HG02852 (cell line): ENCODE results near the gene C14orf180.

Experiments
- ATAC-seq: cut with Tn5 transposase; IDR thresholded peaks from one replicate; pipeline ENCODE4 v1.9.1; 2021; ENCODE audit warnings: mild to moderate bottlenecking, moderate library complexity; ENCODE audit not compliant: unreplicated experiment

Gene C14orf180

DNA sequence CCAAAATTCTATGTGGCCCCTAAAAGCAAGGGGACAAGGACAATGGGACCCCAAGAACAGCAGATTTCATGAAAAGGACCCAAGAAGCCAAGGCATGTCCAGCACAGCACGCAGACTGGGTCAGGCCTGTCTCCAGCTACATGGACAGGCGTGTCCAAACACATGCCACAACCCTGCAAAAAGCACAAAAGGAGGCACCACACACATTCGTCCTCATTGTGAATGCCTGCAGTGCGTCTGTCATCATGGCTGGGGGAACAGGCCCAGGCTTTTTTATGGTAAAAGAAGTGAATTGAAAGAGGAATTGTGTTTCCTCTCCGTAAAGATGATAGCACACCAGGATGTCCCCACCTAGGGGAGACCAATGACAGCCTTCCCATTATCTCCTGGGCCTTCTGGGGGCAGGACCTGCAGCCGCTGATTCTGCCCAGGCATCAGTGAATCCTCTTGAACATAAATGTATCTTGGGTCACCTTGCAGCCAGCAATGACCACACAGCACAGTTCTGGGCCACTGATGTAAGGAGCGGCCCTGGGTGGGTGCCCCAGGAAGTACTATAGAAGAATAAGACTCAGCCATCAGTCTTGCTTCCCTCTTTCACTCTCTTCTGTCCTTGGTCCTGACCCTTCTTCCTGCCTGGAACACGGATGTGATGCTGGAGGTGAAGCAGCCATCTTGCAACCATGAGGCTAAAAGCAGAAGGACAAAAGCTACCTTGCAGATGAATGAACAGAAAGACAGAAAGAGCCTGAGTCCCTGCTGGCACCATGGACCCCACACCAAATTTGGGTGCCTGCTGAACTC is 29.8 kb upstream of the C14orf180 start:
- ATAC-seq: no peak

DNA sequence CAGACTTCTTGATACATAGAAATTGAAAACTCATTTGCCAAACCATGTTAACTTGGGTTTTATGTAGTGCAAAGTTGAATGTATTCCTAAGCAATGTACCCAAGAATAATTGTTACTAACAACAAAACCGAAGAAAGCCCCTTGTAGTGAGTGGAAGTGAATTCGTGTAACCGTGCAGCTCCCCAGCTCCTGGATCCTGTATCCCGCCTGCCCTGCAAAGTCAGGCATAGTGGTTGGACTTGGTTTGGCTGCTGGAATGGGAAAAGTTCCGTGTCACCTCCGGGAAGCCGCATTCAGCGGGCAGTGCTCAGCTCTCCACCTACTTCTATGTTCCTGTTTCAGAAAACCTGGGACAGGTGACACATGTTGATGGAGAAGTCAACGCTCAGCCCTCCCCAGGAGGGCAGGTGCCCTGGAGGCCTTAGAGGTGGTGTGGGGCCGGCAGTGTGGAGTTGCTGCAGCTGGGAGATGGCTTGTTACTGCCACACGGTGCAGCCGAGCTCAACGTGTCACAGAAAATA is 29.2 kb upstream of the C14orf180 start:
- no peak for ATAC-seq

DNA sequence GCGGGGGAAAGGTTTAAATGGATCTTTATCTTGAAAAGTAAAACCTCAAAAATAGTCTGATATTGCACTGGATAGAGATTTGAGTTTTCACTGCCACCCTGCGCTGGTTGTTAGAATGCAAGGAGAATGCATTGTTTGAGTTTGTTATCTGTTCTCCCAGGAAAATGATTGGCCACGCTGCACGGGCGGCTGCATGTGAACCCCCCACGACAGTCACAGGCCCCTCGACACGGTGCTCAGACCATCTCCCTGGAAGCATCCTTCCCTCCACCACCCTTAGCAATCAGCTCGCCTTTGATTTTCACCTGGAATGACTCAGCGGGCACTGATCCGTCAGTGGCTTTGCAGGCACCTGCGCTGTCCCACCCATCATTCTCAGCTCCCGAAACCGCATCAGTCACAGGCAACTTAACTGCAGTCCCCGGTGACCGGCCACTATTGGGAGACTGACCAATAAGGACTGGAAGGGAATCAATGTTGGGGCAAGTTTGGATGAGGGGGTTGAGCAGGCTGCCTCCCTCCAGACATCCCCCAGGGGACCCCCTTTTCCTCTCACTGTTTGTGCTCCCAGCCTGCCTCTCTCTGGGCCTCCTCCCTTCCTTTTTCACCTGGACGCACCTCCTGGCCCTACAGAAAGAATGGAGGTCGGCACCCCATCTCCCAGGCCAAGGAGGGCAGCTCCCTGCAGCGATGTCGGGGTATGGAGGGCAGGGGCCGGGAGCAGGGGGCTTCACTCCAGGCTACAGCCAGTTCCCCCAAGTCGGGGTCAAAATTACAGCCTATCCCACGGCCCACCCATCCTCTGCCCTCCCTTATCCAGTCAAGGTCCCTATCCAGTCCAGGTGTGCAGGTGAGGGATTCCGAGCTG is 28.5 kb upstream of the C14orf180 start:
- ATAC-seq: no peak

DNA sequence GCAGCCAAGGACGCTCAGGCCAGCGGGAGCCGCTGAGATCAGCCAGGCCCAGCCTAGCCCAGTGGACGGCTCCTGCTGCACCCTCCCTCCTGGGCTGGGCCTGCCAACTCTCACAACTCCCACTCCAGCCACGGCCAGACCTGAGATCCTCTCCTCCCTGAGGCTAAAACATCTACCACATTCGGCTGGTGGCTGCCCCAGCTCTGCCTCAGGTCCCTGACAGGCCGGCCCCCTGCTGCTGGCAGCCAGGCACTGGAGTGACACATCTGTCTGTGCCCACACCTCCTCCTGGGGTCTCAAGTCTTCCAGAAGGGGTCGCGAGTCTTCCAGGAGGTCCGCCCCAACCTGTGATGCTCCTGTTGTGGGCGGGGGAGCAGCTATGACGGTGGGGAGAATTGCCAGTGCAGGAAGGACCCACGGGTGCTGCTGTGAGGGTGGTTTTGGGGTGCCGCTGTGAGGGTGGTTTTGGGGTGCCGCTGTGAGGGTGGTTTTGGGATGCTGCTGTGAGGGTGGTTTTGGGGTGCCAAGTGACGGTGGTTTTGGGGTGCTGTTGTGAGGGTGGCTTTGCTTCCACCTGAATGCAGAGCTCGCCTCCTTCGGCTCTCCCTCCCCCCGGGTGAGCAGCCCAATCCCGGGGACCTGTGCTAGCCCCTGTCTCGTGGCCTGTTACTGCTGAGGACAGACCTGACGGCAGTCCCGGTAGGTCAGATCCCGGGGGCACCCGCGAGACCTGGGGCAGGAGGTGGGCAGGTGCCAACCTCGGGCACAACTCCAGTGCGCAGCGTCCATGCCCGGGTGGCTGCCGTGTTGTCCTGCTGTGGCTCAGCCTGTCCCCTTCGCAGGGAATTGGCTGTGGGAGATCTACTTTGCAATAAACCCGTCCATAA is 27.5 kb upstream of the C14orf180 start:
- no peak for ATAC-seq

DNA sequence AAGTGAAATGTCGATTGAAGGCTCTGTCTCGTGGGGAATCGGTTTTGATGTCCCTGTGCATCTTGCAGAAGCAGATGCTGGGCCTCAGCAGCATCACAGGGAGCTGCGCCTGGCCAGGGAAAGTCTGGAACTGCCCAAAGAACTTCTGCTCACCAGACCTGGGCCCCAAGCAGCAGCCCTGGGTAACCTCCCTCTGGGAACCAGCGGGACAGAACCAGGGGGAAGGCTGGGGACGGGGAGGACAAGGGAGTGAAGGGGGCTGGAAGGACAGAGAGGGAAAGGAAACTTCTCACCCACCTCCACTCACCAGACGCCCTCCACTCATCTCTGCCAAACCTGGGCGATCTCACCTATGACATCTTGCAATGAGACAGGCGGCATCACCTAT is 26.8 kb upstream of the C14orf180 start:
- no peak for ATAC-seq

DNA sequence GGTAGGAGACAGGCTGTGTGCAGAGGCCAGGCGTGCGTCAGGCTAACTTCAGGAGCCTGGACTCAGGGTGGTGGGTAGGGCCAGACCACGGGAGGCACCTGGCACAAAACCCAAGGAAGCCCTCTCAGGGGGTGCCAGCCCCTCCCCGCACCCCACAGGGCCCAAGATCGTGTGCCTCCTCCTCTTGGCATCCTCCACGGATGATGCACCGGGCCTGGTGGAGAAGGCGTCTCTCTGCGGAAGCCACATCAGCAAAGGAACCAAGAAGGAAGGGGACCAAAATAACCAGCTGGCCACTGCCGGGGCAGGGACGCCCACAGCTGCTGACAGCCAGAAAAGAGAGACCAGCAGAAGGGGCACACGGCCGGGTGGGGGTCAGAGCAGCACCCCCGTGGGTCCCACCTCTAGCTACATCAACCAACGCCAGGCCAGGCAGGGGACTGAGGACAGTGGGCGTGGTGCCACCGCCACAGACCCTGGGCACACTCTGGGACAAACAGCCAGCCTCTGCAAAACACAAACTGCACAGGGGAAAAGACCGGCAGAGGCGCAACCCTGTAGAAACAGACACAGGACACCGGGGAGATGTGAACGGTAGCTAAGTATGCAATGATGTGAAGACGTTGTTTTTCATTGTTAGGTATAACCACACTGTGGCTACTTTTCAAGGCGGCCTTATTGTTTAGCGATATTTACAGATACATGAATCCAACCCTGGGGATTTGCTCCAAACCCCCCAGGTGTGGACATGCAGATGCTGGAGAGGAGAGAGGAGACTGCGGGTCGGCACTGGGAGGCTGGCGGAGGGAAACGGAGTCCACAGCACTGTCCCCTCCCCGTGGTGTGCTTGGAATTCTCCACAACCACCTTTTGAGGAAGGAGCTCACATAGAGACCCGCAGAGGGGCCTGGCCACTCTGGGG is 26.1 kb upstream of the C14orf180 start:
- no peak for ATAC-seq

DNA sequence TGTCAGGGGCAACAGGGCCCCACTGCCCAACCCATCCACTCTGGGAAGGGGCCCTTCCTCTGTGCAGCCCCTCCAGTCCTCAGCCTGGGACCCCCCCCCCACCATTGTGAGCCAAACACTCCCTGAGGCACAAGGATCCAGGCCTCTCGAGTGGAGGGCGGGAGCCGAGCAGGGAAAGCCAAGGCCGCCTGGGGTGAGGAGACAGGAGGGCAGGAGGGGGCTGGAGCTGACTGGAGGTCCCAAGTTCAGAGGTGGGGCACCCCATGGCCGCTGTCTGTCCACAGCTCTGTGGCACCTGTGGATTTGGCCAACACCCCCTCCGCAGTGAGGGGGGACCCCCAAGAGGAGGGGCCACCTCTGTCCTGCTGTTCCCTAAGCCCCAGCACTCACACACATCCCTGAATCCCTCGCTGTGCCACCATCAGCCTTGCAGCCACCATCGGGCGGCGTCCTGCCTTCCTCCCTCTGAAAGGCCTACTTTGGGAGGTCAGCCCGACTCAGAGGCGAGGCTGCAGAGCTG is 25.4 kb upstream of the C14orf180 start:
- no peak for ATAC-seq

DNA sequence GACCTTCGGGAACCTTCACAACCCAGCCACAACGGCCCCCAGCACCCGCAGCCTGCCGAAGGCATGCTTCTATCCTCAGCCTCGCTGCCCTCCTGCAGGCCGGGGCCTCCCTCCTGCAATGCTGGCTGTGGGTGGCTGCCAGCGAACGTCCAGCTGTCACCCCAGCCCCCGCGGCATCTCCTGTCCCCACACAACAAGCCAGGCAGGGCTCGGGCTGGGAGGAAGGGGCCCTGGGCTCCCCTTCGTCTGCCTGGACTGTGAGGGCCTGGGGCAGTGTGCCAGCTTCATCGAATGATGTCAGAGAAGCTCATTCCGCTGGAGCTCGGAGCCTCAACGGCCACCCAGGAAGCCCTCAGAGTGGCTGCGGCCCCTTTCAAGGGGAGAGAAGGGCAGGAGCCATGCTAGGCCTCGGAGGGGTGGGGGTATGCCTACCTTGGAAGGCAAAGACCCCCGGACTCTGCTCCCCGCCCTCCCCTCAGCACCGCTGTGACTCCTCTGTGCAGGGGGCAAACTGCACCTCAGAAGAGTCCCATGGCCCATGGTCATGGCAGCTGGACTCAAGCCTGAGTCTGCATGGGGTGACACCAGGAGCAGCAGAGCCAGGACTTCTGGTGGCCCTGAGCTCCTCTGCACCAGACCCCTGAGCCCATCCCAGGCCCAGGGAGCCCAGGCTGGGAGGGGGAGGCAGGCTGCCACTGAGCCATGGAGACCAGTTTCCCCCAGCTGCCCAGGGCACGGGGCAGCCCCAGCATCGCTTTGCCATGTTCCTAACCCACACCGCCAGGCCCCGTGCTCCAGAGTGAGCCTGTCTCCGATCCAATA is 24.7 kb upstream of the C14orf180 start:
- ATAC-seq: no peak

DNA sequence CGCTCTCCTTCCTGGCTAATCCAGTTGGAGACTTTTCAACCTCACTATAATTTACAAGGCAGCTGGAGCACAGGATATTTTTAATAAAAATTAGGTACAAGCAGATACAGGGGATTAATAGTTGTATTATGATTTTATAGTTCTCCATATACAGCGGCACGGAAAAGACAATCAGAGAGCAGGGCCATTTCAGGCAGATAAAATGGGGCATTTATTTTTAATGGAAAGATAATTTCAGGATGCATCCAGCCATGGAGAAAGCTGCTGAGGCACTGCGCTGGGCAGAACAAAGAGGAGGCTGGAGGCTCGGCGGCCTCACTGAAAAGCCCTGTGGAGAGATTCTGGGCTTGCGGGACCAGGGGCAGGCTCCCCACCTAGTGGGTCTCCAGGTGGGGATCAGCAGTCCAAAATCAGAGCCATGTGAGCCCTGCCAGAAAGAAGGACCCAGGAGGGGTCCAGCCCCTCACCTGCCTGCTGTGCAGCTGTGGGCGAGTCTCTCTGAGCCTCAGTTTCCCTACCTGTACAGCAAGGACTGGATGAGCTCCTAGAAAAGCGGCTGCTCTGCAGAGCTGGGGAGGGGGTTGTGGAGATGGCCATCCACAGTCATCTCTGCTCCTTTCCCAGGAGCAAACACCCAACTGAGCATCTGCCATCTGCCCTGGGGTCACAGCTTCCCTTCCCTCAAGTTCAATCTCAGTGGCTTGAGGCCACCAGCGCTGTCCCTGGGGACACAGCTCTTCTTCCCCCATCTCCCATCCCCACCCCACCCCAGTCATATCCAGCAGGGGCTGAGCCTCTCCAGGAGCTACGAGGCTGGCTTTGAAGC is 23.9 kb upstream of the C14orf180 start:
- ATAC-seq: no peak

DNA sequence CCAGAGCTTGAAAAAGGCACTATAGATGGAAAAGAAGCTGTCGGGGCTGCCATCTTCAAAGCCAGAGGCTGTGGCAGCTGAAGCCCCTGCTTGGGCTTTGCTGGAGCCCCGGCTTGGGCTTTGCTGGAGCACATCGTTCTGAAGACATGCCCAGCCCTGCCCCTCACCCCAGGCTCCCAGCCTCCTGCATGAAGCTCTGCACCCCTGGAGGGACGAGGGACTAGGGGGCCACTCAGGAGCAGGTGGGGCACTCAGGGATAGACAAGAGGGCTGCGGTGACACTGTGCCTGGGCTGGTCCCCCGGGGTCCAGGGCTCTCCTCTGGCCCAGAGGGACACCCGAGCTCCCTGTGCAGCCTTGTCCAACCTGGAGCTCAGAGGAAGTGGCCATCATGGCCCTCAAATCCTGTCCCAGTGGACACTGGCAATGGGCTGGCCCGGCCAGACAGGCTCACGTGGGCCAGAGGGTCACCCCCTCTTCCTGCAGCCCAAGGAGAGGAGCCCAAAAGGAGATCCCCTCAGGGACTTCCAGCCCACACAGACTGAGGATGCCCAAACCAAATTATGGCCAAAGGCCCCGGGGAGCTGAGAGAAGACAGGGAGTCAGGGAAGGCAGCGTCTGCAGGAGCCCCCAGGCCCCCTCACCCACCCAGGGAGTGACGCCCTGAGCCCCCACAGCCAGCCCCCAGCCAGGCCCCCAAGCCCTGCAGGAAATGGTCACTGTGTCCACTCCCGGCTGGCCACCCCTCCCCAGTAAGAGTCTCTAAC is 23.1 kb upstream of the C14orf180 start:
- ATAC-seq: no peak

DNA sequence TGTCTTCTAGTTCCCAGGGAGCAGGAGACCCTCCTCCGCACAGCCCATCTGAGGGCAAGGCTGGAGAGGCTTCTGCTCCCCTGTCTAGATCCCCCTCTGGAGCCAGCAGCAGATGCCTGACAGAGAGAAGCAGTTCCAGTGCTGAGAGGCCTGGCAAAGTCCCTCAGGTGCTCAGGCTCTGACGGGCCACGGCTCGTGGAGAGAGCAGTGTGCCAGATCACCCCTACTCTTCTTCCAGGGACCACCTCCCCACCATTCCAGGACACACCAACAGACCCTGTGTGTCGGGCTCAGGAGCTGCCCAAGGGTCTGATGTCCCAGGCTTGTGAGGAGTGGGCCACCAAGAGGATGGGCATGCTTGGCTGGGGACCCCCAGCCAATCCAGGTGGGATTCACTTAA is 22.5 kb upstream of the C14orf180 start:
- no peak for ATAC-seq

DNA sequence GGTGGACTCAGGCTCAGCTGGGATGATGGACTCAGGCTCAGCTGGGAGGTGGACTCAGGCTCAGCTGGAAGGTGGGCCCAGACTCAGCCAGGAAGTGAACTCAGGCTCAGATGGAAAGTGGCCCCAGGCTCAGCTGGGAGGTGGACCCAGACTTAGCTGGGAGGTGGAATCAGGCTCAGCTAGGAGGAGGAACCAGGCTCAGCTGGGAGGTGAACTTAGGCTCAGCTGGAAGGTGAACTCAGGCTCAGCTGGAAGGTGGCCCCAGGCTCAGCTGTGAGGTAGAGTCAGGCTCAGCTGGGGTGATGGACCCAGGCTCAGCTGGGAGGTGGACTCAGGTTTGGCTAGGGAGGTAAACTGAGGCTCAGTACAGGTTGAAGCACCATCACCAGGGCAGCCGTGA is 21.8 kb upstream of the C14orf180 start:
- no peak for ATAC-seq

DNA sequence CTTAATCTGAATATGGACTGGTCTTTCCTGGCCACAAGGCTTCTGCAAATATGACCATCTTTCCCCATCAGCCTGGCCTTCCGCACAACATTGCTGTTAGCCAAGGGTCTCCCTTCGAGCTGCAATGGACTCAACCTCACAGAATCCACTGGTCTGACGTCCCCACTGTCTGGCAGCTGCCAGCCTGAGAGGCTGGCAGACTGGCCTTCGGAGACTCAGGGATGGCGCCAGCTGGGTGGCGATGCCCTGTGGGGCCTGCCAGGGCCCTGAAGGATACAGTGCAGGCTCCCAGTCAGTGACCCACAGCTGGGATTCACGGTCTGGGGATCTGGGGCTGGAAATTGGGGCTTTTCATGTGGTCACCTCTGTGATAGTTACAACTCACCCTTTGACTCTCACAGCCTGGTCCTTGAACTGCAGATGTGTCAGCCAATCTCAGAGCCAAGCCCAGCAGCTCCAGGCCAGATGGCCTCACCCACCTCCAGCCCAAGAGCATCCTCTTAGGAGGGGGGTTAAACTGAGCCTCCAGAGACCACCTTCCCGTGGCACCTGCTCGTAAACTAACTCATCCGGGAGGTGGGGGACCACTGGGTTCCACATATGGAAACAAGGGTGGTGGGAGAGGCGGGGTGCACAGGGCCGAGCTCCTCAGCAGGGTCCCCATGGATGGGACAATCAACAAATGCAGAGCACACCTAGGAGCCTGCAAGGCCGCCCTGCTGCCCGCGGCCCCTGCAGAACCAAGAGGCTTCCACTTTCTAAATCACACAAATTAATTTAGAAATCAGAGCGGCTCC is 21.1 kb upstream of the C14orf180 start:
- no peak for ATAC-seq

DNA sequence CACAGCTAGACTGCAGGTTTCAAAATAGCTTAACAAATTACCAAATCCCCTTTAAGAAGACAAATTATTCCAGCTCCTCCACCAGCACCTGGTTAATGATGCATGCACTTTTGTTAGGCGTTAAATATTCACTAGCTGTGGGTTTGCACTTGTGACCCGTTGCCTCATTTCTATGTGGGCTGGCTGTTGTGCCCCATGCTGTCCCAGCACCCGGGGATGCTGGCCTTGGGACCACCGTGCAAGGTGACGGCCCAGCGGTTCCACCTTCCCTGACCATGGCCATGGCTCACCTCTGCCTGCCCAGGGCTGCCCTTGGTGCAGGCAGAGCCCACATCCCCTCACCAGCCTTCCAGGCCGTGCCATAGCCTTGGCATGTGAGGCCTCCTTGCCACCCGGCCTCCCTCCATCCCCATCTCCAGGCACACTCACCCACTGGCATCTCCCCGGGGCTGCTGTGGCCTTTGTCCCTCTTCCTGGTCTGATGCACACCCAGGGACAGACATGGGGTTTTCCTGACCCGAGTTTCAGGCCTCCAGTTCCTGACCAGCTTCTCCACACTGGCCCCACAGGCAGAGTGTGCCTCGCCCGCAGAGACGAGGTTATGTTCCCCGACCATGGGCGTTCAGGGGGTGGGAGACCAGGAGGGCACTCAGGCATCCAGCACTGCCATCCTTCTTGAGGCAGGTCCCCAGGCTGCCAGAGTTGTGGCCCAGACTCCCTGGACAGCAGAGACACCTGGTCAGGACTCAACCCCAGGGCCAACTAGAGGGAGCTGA is 20.3 kb upstream of the C14orf180 start:
- no peak for ATAC-seq

DNA sequence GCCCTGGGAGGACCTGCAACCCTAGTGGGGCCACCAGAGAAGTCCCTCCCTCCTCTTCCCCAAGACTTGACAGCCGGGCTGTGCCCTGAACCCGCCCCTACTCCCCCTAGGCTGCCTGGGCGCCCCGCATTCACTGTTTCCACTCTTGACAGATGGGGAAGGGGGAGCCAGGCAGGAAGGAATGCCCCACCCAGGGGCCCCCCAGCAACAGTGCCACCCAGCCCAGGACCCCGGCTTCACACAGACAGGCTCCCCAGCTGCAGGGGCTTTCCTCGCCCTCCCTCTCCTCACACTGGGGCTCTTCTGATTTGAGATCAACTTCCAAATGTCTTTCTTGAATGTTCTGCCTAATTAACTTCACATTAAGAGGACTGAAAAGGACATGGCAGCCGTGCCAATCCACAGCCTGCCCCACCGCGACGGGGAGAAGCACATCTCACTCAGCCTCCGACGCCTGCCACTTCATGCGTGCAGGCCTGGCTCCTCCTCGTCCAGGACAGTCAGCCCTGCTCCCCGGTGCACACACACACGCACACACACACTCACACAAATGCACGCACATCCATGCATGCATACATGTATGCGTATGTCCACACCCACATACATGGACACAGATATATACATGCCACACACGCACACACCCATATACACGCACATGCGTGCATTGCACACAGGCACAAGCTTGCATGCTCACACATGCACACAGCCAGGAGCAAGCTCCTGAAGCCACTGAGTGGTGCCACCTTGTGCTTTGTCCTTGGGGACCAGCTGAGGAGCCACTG is 19.6 kb upstream of the C14orf180 start:
- no peak for ATAC-seq
